GM23338 (cell line): Measurements from ENCODE around the gene CLSTN1.

Experiments used
- CREB1 ChIP-seq: fragments of 250-450 bp; sonication (Bioruptor Pico); IDR thresholded peaks from 2 replicates; pipeline ENCODE4 v1.5.0; 2020; ENCODE audit warnings: low read depth, mild to moderate bottlenecking, moderate library complexity
- EZH2 ChIP-seq: fragments of 200-600 bp; sonication (generic); IDR thresholded peaks from one replicate; pipeline ENCODE4 v1.8.0; 2017; ENCODE audit warnings: antibody characterized with exemption, mild to moderate bottlenecking, low read depth; ENCODE audit not compliant: unreplicated experiment
- TF ChIP-seq, protein P1 (sequence below), 2 experiments: fragments of 200-600 bp in 1 of 2; sonication (generic) in 1 of 2; conservative IDR thresholded peaks; 2 replicates each; pipeline versions ENCODE4 v1.5.1 to v1.6.1; 2016 to 2017; ENCODE audit warnings: antibody characterized with exemption in 2 of 2, low read depth in 2 of 2, mild to moderate bottlenecking in 2 of 2, moderate library complexity in 1 of 2
- TF ChIP-seq, protein P2 (sequence below): IDR thresholded peaks from one replicate; pipeline ENCODE4 v1.6.1; 2018; ENCODE audit warnings: antibody characterized with exemption; ENCODE audit not compliant: unreplicated experiment

GRCh38 chr1:9710037-9710436 is 113.7 kb downstream of the CLSTN1 start:
- TF ChIP-seq, protein P1, sequence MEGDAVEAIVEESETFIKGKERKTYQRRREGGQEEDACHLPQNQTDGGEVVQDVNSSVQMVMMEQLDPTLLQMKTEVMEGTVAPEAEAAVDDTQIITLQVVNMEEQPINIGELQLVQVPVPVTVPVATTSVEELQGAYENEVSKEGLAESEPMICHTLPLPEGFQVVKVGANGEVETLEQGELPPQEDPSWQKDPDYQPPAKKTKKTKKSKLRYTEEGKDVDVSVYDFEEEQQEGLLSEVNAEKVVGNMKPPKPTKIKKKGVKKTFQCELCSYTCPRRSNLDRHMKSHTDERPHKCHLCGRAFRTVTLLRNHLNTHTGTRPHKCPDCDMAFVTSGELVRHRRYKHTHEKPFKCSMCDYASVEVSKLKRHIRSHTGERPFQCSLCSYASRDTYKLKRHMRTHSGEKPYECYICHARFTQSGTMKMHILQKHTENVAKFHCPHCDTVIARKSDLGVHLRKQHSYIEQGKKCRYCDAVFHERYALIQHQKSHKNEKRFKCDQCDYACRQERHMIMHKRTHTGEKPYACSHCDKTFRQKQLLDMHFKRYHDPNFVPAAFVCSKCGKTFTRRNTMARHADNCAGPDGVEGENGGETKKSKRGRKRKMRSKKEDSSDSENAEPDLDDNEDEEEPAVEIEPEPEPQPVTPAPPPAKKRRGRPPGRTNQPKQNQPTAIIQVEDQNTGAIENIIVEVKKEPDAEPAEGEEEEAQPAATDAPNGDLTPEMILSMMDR (conservative IDR thresholded peaks at IDR 0.05; ENCODE audit: low read depth in 2 of 2): no peak
- TF ChIP-seq, protein P2, sequence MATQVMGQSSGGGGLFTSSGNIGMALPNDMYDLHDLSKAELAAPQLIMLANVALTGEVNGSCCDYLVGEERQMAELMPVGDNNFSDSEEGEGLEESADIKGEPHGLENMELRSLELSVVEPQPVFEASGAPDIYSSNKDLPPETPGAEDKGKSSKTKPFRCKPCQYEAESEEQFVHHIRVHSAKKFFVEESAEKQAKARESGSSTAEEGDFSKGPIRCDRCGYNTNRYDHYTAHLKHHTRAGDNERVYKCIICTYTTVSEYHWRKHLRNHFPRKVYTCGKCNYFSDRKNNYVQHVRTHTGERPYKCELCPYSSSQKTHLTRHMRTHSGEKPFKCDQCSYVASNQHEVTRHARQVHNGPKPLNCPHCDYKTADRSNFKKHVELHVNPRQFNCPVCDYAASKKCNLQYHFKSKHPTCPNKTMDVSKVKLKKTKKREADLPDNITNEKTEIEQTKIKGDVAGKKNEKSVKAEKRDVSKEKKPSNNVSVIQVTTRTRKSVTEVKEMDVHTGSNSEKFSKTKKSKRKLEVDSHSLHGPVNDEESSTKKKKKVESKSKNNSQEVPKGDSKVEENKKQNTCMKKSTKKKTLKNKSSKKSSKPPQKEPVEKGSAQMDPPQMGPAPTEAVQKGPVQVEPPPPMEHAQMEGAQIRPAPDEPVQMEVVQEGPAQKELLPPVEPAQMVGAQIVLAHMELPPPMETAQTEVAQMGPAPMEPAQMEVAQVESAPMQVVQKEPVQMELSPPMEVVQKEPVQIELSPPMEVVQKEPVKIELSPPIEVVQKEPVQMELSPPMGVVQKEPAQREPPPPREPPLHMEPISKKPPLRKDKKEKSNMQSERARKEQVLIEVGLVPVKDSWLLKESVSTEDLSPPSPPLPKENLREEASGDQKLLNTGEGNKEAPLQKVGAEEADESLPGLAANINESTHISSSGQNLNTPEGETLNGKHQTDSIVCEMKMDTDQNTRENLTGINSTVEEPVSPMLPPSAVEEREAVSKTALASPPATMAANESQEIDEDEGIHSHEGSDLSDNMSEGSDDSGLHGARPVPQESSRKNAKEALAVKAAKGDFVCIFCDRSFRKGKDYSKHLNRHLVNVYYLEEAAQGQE: no peak
- TF ChIP-seq EZH2 (no peak), CREB1 (CRISPR knock-in tag) (no peak)
